DMS153 (cell line): Measurements from ENCODE around the gene GABRR1.
"Not testable (repeated sequence)": the region's sequence is repeated elsewhere in the genome, so short reads cannot be mapped to it uniquely, and the experiment has no call there.

Experiments used
- DNase-seq: peaks from one replicate; lab custom pipeline; 2025; lab: John Stamatoyannopoulos, UW

GABRR1 gene

DNA sequence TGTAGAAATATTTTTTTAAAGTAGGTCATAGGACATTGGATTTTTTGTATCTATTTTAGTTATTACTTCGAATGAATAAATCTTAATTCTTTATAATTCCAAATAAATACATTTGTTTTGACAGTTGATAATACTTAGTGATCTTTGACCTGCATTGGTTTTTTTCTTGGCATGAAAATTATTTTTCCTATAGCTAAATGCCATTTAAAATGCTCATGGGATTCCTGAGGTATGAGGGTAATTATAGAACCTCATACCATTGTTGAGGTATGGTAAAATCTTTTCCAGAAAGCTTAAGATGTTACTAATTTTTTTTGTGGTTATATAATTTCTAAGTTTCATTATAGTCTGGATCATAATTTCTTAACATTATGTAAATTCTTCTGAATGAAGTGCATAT, 63.0 kb downstream of the GABRR1 start:
- DNase-seq, result no peak

GRCh38 chr6:89148016-89148750, 69.0 kb downstream of the GABRR1 start:
- DNase-seq, result no peak

- peak; percentile 20 for DNase-seq
These were observed 70.1 kb downstream of the GABRR1 start for GRCh38 chr6:89146718-89147700.

DNA sequence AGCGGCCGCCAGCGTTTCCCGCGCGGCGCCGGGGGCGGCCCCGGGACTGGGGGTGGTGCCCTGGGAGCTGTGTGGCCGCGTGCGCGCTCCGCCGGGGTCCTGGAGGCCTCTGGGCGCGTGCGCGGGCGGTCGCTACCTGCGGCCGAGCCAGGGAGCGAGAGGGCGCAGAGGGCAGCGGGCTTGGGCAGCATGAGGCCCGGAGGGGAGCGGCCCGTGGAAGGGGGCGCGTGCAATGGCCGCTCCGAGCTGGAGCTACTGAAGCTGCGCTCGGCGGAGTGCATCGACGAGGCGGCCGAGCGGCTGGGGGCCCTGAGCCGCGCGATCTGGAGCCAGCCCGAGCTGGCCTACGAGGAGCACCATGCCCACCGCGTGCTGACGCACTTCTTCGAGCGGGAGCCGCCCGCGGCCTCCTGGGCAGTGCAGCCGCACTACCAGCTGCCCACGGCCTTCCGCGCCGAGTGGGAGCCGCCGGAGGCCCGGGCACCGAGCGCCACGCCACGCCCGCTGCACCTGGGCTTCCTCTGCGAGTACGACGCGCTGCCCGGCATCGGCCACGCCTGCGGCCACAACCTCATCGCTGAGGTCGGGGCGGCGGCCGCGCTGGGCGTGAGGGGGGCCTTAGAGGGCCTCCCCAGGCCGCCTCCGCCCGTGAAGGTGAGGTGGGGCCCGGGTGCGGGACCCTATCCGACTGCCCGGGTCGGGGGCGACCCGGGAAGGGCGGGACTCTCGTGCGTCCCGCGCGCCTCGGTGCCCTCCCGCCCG, 71.0 kb downstream of the GABRR1 start, which contains the start of gene PM20D2:
TSS of gene PM20D2 (plus strand) at position 100 of the 762 bp plus-strand sequence. CDS start at position 190, 90 bp downstream.
- peak; percentile 55 for DNase-seq

GRCh38 chr6:89145091-89145955, 71.8 kb downstream of the GABRR1 start:
- DNase-seq, result peak; percentile 21

GRCh38 chr6:89144354-89144906, 72.7 kb downstream of the GABRR1 start:
- no peak for DNase-seq

GRCh38 chr6:89140347-89141156, 76.6 kb downstream of the GABRR1 start:
- no peak for DNase-seq

DNA sequence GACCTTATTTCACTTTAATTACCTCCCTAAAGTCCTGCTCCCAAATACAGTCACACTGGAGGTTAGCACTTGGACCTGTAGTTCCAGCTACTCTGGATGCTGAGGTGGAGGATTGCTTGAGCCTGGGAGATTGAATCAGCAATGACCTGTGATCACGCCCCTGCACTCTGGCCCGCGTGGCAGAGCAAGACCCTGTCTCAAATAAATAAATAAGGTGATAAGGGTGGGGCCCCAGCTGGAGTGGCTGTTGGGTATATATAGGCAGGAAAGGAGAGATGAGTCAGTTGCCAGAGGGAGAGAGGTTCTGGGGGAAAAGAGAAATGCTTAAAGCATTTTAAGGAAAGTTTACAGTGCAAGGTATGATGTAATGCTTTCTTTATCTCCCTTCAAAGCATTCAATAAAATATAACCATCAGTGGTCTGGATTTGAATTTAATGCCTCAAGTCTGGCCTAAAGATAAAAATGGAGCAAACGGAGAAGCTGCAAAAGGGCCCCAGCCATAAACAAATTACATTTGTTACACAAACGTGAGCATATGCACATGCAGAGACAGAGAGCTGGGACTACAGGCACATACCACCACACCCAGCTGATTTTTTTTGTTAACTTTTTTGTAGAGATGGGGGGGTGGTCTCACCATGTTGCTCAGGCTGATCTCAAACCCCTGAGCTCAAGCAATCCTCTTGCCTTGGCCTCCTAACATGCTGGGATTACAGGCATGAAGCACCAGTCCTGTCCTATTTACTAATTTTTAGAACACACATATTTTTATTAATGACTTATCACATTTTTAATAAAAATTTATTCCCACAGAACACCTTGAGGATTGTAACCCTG, 77.4 kb downstream of the GABRR1 start:
- DNase-seq, result no peak

- DNase-seq, result no peak
These were observed 79.0 kb downstream of the GABRR1 start for GRCh38 chr6:89138173-89138572.

- no peak for DNase-seq
These were observed 82.4 kb downstream of the GABRR1 start for GRCh38 chr6:89134723-89135122.

GRCh38 chr6:89133981-89134380, 83.2 kb downstream of the GABRR1 start:
- DNase-seq, result no peak

DNA sequence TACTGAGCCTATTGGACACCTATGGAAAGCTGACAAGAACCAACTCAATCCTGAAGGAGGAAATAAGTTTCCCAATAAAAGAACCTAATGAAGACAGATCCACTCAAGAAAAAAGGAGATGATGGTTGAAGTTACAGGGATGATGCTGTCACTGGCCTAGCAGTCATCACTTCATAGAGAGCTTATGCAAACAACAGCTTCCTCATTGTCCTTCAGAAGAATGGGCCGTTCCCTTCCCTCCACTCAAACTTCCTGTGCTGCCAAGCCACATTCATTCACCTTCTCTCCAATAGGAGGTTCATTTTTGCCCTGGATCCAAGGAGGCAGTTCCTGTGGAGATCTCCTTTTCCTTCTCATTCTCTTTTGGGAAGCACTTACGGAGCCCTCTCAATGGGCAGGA, 85.1 kb downstream of the GABRR1 start:
- DNase-seq, result peak; percentile 5

DNA sequence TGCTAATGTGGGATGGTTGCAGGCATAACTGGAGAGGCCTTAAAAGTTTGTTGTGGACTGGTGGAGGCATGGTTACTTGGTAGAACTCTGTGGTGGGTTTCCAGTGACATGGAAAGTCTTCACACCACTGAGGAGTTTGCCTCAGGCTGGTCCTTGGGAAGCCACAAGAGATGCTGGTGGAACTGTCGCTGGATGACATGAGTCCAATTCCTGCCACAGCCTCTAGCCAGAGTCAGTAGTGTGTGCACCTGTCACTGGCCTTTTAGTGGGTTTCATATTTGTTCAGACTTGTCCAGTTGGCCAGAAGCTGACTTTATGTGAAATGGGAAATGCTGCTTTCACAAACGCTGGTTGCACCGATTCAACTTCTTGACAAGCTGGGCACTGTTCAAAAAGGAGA, 85.6 kb downstream of the GABRR1 start:
- no peak for DNase-seq

- DNase-seq, result not testable (repeated sequence)
These were observed 88.9 kb downstream of the GABRR1 start for GRCh38 chr6:89128256-89128671.
